HG02642 (cell line): ENCODE measurements around the gene SERPINA4.

ENCODE experiments used
- ATAC-seq: cut with Tn5 transposase; IDR thresholded peaks from one replicate; pipeline ENCODE4 v1.9.1; 2021; ENCODE audit warnings: mild to moderate bottlenecking; ENCODE audit not compliant: unreplicated experiment, poor library complexity

The SERPINA4 gene

GRCh38 chr14:94612174-94612573, 50.9 kb downstream of the SERPINA4 start, which contains the start of gene SERPINA3:
TSS of gene SERPINA3 (plus strand) at chr14:94612391. CDS start at chr14:94614442, 2,051 bp downstream.
- no peak for ATAC-seq

DNA sequence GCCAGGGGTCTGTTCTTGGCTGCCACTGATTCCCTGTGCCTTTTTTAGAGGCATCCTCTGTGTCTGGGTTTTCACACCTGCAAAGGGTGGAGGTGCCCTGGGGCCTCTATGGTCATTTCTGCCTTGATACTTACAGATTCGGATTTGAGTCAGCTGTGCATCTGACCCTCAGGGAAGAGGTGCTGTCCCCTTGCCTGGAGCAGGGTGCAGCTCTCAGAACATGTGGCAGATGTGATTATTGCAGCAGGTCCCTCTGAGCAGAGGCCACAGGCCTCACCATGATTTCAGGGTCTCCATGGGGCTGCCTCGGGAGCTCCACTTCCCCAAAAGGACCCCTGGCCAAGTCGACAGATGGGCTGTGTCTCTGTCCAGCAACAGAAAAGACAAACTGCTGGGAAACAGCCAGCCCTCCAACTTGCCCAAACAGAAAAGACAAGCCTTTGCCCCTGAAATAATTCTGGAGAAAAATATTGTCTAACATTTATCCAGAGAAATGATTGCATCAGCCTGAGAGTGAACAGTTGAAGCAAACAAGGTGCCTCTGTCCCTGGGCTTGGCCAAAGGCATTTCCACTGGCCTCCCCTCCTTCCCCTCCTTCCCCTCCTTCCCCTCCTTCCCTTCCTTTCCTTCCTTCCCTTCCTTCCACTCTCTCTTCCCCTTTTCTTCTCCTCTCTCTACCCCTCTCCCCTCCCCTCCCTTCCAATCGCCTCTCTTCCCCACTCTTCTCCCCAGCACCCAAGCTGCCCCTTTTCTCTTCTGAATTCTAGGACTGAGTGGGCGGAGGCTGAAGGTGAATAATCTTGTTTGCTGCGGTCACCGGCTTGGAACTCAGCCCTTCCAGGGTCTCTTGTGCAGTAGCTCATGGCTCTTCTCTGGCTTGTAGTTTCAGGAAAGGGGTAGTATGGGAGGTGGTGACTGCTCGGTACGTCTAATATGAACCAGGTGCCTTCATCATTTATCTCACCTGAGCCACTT, 51.6 kb downstream of the SERPINA4 start:
- ATAC-seq, result no peak

DNA sequence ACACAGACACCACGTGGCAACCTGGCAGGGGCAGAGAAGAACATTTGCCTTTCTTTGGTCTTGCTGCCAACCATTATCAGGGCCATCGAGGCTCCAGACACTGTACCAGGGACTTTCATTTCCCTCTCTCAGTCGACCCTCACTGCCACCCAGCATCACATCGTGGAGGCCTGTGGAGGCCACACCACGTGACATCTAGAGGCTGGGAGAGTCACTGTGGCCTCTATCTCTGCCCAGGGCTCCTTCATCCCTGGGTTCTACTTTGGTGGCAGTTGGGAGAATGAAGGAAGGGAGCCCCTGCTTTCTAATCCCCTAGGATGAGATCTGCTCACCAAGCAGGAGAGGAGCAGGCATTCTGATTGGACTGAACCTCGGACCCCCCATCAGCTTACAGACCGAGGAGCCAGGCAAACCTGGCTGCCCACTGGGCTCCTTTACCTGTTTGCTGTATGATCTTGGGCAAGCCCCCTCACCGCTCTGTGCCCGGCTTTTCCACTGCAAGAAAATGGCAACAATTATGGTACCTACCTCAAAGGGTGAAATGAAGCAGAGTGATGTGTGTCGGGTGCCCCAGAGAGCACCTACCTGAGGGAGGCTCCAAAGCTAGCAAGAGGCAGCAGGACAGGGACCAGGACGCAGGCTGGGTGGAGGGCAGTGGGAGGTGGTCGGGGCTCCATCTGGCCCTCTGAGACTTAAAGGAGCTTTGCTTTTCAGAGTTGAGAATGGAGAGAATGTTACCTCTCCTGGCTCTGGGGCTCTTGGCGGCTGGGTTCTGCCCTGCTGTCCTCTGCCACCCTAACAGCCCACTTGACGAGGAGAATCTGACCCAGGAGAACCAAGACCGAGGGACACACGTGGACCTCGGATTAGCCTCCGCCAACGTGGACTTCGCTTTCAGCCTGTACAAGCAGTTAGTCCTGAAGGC, 52.7 kb downstream of the SERPINA4 start:
- no peak for ATAC-seq

DNA sequence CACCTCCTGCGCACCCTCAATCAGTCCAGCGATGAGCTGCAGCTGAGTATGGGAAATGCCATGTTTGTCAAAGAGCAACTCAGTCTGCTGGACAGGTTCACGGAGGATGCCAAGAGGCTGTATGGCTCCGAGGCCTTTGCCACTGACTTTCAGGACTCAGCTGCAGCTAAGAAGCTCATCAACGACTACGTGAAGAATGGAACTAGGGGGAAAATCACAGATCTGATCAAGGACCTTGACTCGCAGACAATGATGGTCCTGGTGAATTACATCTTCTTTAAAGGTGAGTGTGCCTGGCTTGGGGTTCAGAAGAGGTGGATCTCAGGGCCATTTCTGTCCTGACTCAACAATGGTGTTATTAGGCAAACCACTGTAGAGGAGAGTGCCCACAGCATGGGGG, 53.6 kb downstream of the SERPINA4 start:
- no peak for ATAC-seq

GRCh38 chr14:94615254-94615653, 54.0 kb downstream of the SERPINA4 start:
- no peak for ATAC-seq

- ATAC-seq, result no peak
Observed at GRCh38 chr14:94615823-94616570, 54.8 kb downstream of the SERPINA4 start.

- ATAC-seq, result no peak
Observed at GRCh38 chr14:94617366-94617941, 56.2 kb downstream of the SERPINA4 start.

- ATAC-seq, result no peak
Observed at GRCh38 chr14:94617988-94618822, 57.0 kb downstream of the SERPINA4 start.

- no peak for ATAC-seq
Observed at GRCh38 chr14:94619297-94619696, 58.1 kb downstream of the SERPINA4 start.
